MM.1S (cell line): Measurements from ENCODE around the gene CLTCL1.

Experiments
- DNase-seq: peaks from one replicate; pipeline ENCODE4 v3.0.0-alpha.2; 2015
- H2AFZ ChIP-seq: fragments of 300-600 bp; sonication (generic); 2 replicates; pipeline ENCODE4 v1.6.0; 2016; ENCODE audit warnings: antibody characterized with exemption, low read length
- H3F3A ChIP-seq: fragments of 300-600 bp; sonication (generic); 2 replicates; pipeline ENCODE4 v1.6.1; 2016; ENCODE audit warnings: mild to moderate bottlenecking, antibody characterized with exemption, low read length, moderate library complexity, mixed read lengths; ENCODE audit not compliant: insufficient read depth
- H3K27ac ChIP-seq: fragments of 300-600 bp; sonication (generic); 2 replicates; pipeline ENCODE4 v1.5.1; 2016; ENCODE audit warnings: mild to moderate bottlenecking, low read length
- H3K27me3 ChIP-seq: fragments of 300-600 bp; sonication (generic); replicated peaks from 2 replicates; pipeline ENCODE4 v1.6.0; 2016; ENCODE audit warnings: low read length; ENCODE audit not compliant: insufficient read depth
- H3K36me3 ChIP-seq: fragments of 300-600 bp; sonication (generic); replicated peaks from 2 replicates; pipeline ENCODE4 v1.6.1; 2016; ENCODE audit warnings: mild to moderate bottlenecking, low read length, mixed read lengths; ENCODE audit not compliant: insufficient read depth
- H3K4me1 ChIP-seq: fragments of 300-600 bp; sonication (generic); 2 replicates; pipeline ENCODE4 v1.6.1; 2016; ENCODE audit warnings: low read length, mixed read lengths
- H3K4me2 ChIP-seq: fragments of 300-600 bp; sonication (generic); 2 replicates; pipeline ENCODE4 v1.6.0; 2016; ENCODE audit warnings: low read depth, low read length
- H3K4me3 ChIP-seq: fragments of 300-600 bp; sonication (generic); 2 replicates; pipeline ENCODE4 v1.5.1; 2016; ENCODE audit warnings: low read length, mixed read lengths
- H3K79me2 ChIP-seq: fragments of 300-600 bp; sonication (generic); 2 replicates; pipeline ENCODE4 v1.6.1; 2016; ENCODE audit warnings: mixed run types, low read length, mixed read lengths
- H3K9ac ChIP-seq: fragments of 300-600 bp; sonication (generic); 2 replicates; pipeline ENCODE4 v1.6.1; 2016; ENCODE audit warnings: low read length, mixed read lengths
- H3K9me2 ChIP-seq: fragments of 300-600 bp; sonication (generic); replicated peaks from 2 replicates; pipeline ENCODE4 v1.6.1; 2016; ENCODE audit warnings: mild to moderate bottlenecking, low read length, mixed read lengths; ENCODE audit not compliant: insufficient read depth
- H3K9me3 ChIP-seq: fragments of 300-600 bp; sonication (generic); replicated peaks from 2 replicates; pipeline ENCODE4 v1.6.1; 2016; ENCODE audit warnings: mild to moderate bottlenecking, low read length, mixed read lengths; ENCODE audit not compliant: insufficient read depth
- H4K20me1 ChIP-seq: fragments of 300-600 bp; sonication (generic); 2 replicates; pipeline ENCODE4 v1.6.1; 2016; ENCODE audit warnings: mild to moderate bottlenecking, low read length, moderate library complexity, mixed read lengths; ENCODE audit not compliant: insufficient read depth
- EZH2 ChIP-seq: fragments of 300-600 bp; sonication (generic); optimal IDR thresholded peaks from 2 replicates; pipeline ENCODE3; 2017; ENCODE audit warnings: low read depth, mild to moderate bottlenecking, antibody characterized with exemption, low read length, mixed read lengths
- EZH2phosphoT487 ChIP-seq: fragments of 300-600 bp; sonication (generic); IDR thresholded peaks from 2 replicates; pipeline ENCODE4 v1.6.1; 2018; ENCODE audit warnings: antibody characterized with exemption, low read length
- TF ChIP-seq, protein P1 (sequence below): fragments of 300-600 bp; sonication (generic); IDR thresholded peaks from 2 replicates; pipeline ENCODE4 v1.5.1; 2016; ENCODE audit warnings: antibody characterized with exemption, low read length, mixed read lengths

Gene CLTCL1

DNA sequence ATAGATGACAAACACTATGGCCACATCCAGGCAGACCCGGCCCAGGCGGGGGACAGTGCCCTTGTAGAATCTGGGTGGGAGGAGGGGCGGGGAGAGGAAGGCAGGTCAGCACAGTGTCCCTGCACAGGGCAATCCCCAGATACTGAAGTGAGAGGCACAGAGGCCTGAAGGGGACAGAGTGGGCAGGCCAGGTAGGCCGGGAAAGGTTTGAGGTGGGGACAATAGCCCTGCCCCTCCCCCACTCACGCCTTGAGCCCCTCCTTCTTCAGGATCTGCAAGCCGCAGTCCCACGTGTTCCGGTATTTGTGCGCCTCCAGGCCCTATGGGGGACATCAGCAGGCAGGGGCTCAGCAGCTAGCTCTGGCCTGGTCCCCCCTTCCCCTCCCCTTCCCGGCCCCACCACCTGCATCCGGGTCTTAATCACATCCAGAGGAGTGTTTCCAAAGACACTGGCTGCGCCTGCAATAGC lies 115.3 kb downstream of the CLTCL1 start:
- Histone ChIP-seq H3K9ac (no peak overlapping the region), H3K79me2 (peaks cover 43% of the 10 kb centered on the region), H2AFZ (no peak overlapping the region), H3K27me3 (no peaks in the 10 kb centered on the region), H3K36me3 (no peaks in the 10 kb centered on the region), H3K4me2 (no peak overlapping the region), H3K9me2 (no peaks in the 10 kb centered on the region), H3K9me3 (no peaks in the 10 kb centered on the region), H3F3A (peaks cover 13% of the 10 kb centered on the region; the same call in 1 of the 2 replicates), H4K20me1 (no peaks in the 10 kb centered on the region), H3K4me1 (peaks cover 11% of the 10 kb centered on the region; the same call in 1 of the 2 replicates), H3K4me3 (no peak overlapping the region), H3K27ac (no peak overlapping the region)
- no peak for DNase-seq
- TF ChIP-seq EZH2phosphoT487, result no peak
- TF ChIP-seq, protein P1, sequence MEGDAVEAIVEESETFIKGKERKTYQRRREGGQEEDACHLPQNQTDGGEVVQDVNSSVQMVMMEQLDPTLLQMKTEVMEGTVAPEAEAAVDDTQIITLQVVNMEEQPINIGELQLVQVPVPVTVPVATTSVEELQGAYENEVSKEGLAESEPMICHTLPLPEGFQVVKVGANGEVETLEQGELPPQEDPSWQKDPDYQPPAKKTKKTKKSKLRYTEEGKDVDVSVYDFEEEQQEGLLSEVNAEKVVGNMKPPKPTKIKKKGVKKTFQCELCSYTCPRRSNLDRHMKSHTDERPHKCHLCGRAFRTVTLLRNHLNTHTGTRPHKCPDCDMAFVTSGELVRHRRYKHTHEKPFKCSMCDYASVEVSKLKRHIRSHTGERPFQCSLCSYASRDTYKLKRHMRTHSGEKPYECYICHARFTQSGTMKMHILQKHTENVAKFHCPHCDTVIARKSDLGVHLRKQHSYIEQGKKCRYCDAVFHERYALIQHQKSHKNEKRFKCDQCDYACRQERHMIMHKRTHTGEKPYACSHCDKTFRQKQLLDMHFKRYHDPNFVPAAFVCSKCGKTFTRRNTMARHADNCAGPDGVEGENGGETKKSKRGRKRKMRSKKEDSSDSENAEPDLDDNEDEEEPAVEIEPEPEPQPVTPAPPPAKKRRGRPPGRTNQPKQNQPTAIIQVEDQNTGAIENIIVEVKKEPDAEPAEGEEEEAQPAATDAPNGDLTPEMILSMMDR, result no peak
- no peak for TF ChIP-seq EZH2

DNA sequence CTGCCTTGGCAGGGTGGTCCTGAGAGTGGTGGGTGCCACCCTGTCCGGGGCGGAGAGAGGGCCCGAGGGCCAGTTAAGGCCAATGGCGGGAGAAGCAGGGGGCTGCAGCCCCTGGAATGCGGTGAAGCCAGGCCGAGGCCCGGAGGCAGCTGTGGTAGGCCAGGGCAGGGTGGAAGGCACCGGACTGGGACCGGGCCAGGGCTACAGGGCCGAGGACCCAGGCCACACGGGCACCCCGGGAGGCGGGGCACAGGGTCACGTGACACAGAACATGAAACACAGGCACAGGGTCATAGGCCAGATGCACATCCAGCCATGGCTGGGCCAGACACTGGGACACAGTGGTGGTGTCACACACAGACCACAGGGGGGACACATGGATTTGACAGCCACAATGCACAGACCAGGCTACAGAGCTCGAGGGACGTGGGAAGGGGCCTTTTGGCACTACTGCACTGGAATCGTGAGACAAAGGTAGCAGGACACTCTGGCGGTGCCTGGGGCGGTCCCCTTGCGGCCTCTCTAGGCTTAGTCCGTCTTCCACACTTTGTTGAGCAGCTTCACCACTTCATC lies 115.8 kb downstream of the CLTCL1 start:
- Histone ChIP-seq H3K36me3 (no peaks in the 10 kb centered on the region), H3K27ac (no peak overlapping the region), H3K9me2 (no peaks in the 10 kb centered on the region), H3K4me3 (no peak overlapping the region), H3K27me3 (no peaks in the 10 kb centered on the region), H3K4me2 (no peak overlapping the region), H2AFZ (no peak overlapping the region), H3K79me2 (peaks cover 46% of the 10 kb centered on the region), H3K9ac (no peak overlapping the region), H3K9me3 (no peaks in the 10 kb centered on the region), H4K20me1 (no peaks in the 10 kb centered on the region), H3F3A (peaks cover 13% of the 10 kb centered on the region; the same call in 1 of the 2 replicates), H3K4me1 (peaks cover 11% of the 10 kb centered on the region; the same call in 1 of the 2 replicates)
- no peak for DNase-seq
- TF ChIP-seq EZH2 (no peak), EZH2phosphoT487 (no peak)
- TF ChIP-seq, protein P1, result no peak

DNA sequence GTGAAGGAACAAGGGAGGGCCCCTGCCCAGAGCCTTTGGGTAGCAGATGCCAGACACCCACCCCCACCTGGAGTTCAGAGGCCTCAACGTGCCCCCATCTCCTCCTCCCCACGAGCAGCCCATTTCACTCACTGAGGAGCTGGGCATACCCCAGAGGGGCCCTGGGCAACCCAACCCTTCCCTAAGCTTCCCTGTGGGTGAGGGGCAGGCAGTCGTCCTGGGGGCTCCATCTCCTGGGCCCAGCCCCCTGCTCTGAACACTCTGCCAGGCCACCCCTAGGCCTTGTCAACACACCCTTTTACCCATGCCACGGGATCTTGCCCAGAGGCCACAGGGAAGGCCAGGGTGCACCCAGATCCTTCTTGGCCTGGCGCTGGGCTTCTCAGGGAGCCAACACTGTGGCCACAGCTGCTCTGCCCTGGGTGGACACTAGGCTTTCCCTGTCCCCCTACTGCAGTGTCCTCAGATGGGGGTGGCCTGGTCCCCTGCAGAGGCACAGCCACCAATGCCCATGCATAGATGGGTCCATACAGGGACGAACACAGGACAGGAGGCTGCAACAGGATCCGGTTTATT lies 116.4 kb downstream of the CLTCL1 start:
- TF ChIP-seq EZH2 (no peak), EZH2phosphoT487 (no peak)
- TF ChIP-seq, protein P1, result no peak
- Histone ChIP-seq H3K9me3 (no peaks in the 10 kb centered on the region), H3F3A (peaks cover 13% of the 10 kb centered on the region; the same call in 1 of the 2 replicates), H3K9ac (no peak overlapping the region), H4K20me1 (no peaks in the 10 kb centered on the region), H3K27ac (no peak overlapping the region), H3K27me3 (peaks cover 5% of the 10 kb centered on the region), H3K4me2 (no peak overlapping the region), H3K4me1 (peaks cover 11% of the 10 kb centered on the region; the same call in 1 of the 2 replicates), H2AFZ (no peak overlapping the region), H3K9me2 (no peaks in the 10 kb centered on the region), H3K36me3 (no peaks in the 10 kb centered on the region), H3K79me2 (peaks cover 46% of the 10 kb centered on the region), H3K4me3 (no peak overlapping the region)
- DNase-seq, result no peak
